Erythroblast (primary cell): ENCODE data around the gene ZNF880.

Experiments used
- GATA1 ChIP-seq: IDR thresholded peaks from 2 replicates; pipeline ENCODE4 v1.6.1; 2011; ENCODE audit warnings: low read depth, mild to moderate bottlenecking, control low read depth, low read length, moderate library complexity
- POLR2A ChIP-seq: IDR thresholded peaks from 2 replicates; pipeline ENCODE4 v1.6.1; 2011; ENCODE audit warnings: mild to moderate bottlenecking, low read length

DNA sequence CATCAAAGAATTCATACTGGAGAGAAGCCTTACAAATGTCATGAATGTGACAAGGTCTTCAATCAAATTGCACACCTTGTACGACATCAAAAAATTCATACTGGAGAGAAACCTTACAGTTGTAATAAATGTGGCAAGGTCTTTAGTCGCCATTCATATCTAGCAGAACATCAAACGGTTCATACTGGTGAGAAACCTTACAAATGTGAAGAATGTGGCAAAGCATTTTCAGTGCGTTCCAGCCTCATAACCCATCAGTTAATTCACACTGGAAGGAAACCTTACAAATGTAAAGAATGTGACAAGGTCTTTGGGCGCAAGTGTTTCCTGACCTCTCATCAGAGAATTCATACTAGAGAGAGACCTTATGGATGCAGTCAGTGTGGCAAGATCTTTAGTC lies 46.0 kb downstream of the ZNF880 start:
- TF ChIP-seq POLR2A (no peak), GATA1 (no peak)
